NCI-H2171 (cell line): ENCODE measurements around the gene KRT34.
"Not testable (repeated sequence)": the region's sequence is repeated elsewhere in the genome, so short reads cannot be mapped to it uniquely, and the experiment has no call there.

ENCODE experiments used
- DNase-seq: peaks from one replicate; lab custom pipeline; 2025; lab: John Stamatoyannopoulos, UW

Gene KRT34

GRCh38 chr17:41366070-41366469 lies 16.0 kb downstream of the KRT34 start:
- DNase-seq: no peak

GRCh38 chr17:41363881-41364280 lies 18.2 kb downstream of the KRT34 start:
- DNase-seq: no peak

DNA sequence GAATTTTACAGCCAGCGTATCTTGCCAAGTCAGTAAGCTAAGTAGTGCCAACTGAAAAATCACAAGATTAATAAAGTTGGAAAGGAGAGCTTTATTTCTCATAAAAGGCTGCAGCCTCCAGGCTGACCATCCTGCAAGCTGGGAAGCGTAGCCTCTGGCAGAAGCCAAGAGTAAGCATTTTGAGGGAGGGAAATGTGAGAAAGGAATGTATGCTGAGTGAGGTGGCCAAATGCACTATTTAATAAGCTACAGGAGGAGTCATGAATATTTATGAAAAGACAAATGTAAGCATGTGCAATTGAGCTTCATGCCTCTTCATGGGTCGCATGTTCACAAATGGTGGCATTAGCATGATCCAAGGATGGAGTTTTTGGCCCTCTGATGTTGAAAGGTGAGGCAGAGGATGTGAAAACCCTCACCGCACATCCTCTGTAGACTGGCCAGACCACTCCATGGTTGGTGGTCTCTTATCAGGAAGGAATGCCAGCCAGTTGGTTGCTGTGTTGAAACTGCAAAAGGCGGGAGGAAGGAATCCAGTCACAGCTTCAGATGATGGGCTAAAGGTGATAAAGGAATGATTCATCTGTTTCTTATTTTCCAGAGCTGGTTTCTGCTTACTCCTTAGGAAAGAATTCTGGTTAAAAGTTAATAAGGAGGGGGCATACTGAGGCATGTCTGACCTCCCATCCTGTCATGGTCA lies 21.7 kb downstream of the KRT34 start:
- no peak for DNase-seq

GRCh38 chr17:41354536-41354935 lies 27.6 kb downstream of the KRT34 start:
- DNase-seq: no peak

GRCh38 chr17:41352597-41353366 lies 29.3 kb downstream of the KRT34 start:
- DNase-seq: no peak

- no peak for DNase-seq
Observed at GRCh38 chr17:41351177-41351576, 30.9 kb downstream of the KRT34 start.

DNA sequence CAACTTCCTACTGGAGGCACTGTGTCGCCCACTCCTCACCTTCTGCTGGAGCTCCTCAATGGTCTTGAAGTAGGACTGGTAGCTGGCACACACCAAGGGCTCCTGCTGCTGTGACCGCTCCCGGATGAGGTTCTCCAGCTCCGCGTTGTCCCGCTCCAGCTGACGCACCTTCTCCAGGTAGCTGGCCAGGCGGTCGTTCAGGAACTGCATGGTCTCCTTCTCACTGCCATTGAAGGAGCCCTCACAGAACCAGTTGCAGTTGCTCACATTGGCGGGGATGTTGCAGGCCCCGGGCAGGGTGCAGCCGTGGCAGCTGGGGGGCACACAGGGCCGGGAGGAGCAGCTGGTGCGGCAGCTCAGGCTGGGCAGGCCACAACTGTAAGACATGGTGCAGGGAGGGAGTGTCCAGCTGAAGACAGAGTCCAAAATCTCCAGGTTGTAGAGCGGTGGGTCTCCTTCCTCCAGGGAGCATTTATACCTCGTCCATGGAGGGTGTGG lies 31.7 kb downstream of the KRT34 start, which contains the start of gene KRT33A:
KRT33A (minus strand) TSS at position 448 of the 498 bp plus-strand sequence; CDS start at position 387, 61 bp downstream.
- not testable (repeated sequence) for DNase-seq

DNA sequence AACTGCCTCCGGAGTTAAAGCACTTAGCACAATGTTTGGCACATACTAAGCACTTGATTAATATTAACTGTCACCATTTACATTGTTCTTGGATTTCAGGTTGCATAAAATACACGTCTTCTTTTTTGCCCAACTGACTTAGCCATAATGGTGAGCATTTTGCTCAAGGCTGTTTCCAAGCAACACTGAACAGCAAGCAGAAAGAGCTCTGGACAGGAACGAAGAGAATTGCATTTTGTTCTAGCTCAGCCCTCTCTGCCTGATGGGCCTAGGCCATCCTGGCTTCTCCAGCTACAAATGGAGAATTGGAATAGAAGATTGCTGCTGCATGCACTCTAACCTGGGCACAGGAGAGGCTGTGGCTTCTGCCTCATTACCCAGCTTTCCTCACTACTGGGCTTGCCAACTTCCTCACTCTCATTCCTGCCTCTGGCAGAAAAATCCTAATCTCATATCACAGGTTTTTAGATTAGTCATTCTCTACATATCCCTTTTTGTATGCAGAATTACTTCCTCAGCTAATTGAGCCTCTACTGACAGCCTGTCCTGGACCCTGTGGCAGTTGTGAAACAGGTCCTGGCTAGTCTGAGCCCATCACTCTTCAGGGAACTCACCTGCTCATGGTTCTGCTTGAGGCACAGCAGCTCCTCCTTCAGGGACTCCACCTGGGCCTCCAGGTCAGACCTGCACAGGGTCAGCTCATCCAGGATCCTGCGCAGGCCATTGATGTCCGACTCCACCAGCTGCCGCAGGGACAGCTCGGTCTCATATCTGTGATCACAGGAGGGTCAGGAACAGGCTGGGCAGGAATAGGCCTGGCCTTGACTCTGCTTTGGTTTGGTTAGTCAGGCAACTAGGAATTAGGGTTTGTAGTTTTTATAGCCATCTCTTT lies 34.0 kb downstream of the KRT34 start:
- DNase-seq: no peak

DNA sequence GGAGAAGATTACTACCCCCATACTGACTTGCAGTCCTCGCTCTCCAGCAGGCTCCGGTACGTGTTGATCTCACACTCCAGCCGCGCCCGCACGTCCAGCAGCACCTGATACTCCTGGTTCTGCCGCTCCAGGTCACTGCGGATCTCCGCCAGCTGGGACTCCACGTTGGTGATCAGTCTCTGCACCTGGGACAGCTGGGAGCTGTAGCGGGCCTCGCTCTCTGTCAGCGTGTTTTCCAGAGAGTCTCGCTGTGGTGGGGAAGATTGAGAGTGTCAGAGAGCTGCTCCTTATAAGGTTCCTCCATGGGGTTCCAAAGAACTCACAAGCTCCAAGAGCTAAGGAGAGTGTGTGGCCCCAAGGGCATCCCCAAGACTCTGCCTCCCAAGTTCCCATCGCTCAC lies 35.7 kb downstream of the KRT34 start:
- DNase-seq: not testable (repeated sequence)

DNA sequence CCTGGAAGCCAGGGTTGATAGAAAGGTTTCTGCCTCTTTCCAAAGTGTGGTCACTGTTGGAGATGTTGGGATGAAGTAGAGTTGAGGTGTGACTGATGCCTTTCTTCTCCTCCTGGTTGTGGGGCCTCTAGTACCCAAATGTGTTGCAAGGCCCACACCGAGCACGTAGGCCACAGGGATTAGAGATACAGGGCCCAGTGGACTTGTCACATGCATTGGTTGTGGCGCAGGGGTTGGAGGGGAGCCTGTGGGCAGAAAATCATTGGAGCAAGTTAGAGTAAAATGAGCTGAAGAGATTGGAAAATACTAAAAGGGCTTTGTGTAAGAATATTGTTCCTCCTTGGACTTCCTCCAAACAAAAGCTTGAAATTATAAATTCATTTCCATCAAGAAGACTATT lies 36.1 kb downstream of the KRT34 start:
- DNase-seq: no peak

DNA sequence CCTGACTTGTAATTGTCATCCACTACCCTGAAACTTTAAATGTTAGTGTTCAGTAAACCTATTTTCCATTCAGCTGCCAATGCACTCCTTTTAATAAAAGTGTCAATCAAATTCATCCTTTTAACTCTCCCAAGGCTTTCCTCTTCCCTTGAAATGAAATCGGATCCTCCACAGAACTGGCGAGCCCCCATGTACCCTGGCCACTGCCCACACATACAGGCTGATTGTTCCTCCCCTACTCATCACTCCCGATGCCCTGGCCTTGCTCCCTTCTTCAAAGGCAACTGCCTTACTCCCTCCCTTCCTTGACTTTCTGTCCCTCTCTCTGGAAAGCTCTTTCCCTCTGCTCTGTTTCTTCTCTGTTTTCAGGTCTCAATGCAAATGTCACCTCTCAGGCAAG lies 39.1 kb downstream of the KRT34 start:
- no peak for DNase-seq

DNA sequence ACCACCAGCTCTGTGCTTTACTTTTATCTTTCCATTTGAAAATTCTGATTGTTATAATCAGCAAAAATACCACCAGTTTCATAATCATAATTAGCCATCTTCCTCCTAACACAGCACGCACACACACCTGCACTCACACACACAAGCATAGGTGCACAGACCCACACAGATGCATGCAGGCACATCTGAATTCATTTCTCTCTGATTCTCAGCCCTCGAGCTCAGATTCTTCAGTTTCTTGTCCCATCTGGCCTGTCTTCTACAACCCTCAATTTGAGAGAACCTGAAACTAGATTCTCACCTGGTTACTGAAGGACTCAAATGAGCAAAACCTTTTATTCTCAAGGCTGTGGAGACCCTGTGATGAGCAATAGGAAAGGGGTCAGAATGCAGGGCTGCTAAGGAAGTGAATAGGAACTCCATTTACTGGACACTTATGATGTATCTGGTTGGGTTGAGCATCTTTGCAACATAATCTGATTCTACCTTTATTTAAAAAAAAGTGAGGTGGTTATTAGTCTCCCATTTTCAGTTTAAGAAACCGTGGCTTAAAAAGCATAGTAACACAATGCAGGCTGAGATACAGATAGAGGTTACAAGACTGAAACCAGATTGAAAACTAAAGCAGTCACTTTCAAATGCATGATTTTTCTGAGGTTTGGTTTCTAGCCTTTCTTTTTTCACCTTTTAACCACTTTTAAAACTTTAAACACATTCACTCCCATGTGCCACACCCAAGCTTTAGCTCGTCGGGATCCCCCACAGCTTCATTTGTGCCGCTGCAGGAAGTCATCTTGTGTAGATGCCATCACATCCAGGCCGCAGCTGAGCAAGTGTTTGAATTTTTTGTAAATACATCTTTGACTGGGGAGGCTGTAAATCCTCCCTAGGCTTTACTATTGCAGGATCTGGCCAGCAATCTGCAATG lies 40.9 kb downstream of the KRT34 start:
- DNase-seq: no peak

DNA sequence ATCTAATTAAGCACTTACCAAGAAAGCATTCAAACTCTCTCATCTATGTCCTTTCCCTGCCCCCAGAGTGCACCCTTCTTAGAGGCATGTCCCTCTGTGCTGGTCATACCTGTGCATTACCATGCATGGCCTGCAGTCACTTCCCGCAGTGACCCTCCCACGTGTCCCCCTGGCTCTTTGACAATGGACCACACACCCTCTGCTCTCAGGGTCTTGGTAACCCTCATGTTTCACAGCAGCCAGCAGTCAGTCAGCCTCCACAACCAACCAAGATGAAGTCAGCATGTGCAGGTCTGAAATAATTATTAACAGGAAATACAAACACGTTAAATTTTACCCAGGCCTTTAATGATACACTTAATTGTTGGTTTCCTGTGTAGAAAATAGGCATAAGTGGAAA lies 41.6 kb downstream of the KRT34 start:
- no peak for DNase-seq

DNA sequence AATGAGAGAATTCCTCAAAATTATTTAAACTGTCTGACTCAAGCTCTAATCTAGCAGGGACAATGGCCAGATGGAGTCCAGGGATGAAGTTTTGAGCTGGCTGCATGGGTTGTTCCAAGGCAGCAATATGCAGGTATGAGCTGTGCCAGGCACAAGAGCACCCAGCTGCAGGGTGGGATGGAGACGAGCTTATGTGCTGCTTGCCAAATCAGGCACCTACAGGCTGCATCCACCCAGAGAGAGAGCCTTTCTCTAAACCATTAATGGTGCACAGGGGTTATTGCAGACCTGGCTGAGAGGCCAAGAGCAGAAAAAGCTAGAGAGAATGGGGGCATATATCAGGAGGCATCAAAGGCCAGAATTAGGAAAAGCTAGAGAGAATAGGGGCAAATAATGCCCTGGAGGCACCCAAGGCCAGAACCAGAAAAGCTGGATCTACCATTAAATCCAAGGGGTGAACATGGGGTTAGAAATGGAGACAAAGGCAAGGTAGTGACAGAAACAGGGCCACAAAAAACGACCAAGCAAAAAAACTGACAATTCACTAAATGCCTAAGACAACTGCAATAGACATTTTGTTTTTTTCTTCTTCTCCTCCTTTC lies 42.4 kb downstream of the KRT34 start:
- DNase-seq: no peak

DNA sequence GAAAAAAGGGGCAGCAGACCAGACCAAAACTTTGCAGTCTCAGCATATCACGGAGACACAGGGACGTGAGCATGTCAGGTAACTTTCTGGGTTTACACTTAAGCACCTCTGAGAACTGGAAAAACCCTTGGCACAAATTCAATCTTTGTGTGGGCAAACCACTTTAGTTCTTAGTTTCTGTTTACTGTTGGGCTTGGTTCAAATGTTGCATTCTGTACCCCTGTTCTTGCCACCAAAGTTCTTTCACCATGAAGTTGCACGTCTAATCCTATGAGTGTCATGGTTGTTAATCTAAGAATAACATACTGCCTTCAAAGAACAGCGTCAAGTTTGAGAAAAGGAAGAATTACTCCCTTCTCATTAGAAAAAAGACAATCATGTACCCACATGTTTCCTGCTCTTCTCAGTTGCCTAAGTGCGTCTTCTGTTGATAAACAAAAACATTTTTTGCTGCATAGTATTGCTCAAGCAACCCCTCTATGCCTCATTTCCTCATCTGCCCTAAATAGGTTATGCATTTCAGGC lies 43.1 kb downstream of the KRT34 start:
- no peak for DNase-seq

GRCh38 chr17:41335747-41336146 lies 46.4 kb downstream of the KRT34 start:
- DNase-seq: no peak

DNA sequence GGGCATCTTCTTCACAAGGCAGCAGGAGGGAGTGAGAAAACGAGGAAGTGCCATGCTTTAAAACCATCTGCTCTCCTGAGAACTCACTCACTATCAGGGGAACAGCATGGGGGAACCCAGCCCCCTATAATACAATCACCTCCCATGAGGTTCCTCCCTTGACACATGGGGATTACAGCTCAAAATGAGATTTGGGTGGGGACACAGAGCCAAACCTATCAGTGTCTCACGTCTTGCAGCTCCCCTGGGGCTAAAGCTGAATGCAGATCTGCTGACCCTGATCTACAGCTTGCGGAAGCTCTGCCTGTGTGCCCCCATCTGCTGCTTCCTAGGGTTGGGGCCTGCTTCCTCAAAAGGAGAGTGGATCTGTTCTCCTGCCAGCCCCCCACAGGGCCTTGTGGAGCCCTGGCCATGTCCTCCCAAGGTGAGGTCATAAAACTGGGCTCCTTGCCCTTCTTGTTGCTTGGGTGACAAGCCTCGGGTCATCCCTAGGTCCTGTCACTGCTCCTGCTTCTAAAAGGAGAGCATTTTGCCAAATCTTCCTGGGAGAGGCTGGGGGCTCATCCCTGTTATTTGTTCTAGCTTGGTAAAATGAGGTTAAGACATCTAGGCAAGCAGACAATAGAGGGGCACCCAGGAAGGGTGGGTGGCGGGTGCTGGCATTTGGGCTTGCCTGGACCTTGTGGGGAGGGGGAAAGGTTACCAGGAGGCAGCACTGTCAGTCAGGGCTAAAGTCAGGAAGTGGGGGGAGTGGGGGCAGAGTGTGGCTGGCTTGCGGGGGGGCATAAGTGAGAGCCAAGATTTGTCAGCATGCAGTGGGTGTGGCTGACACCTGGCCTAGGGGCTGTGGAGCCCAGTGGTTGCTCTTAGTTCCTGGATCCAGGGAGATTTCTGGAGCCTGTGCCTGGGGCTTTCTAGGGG lies 47.5 kb downstream of the KRT34 start:
- no peak for DNase-seq

- DNase-seq: no peak
Observed at GRCh38 chr17:41333836-41334235, 48.3 kb downstream of the KRT34 start.

- no peak for DNase-seq
Observed at GRCh38 chr17:41333098-41333497, 49.0 kb downstream of the KRT34 start.
